Mesendoderm (in vitro differentiated cells): ENCODE data around the gene PPP1R3G.

ENCODE experiments used
- DNase-seq: peaks from one replicate; pipeline ENCODE4 v3.0.0; 2013
- H2AK5ac ChIP-seq: 2 replicates; pipeline ENCODE4 v1.6.1; 2013; ENCODE audit warnings: low read length, inconsistent platforms
- H2BK120ac ChIP-seq: 2 replicates; pipeline ENCODE4 v1.6.1; 2013; ENCODE audit warnings: low read depth, mild to moderate bottlenecking, low read length, moderate library complexity, mixed read lengths
- H2BK15ac ChIP-seq: replicated peaks from 2 replicates; pipeline ENCODE4 v1.6.1; 2013; ENCODE audit warnings: low read depth, mild to moderate bottlenecking, moderate library complexity
- H2BK5ac ChIP-seq: 2 replicates; pipeline ENCODE4 v1.6.1; 2013; ENCODE audit warnings: low read length, inconsistent platforms
- H3K18ac ChIP-seq: 2 replicates; pipeline ENCODE4 v1.6.1; 2013; ENCODE audit warnings: mild to moderate bottlenecking, low read length, mixed read lengths
- H3K23ac ChIP-seq: one replicate; pipeline ENCODE4 v1.6.1; 2013; ENCODE audit warnings: low read length
- H3K27ac ChIP-seq: 2 replicates; pipeline ENCODE4 v1.5.1; 2013; ENCODE audit warnings: low read depth, mild to moderate bottlenecking, inconsistent platforms, low read length, moderate library complexity
- H3K27me3 ChIP-seq: 2 replicates; pipeline ENCODE4 v1.6.1; 2013; ENCODE audit warnings: low read length, control low read depth, mild to moderate bottlenecking, inconsistent platforms; ENCODE audit not compliant: insufficient read depth, poor library complexity
- H3K36me3 ChIP-seq: 2 replicates; pipeline ENCODE4 v1.6.1; 2013; ENCODE audit warnings: low read length, inconsistent platforms; ENCODE audit not compliant: control insufficient read depth, insufficient read depth
- H3K4ac ChIP-seq: one replicate; pipeline ENCODE4 v1.6.1; 2013; ENCODE audit warnings: low read depth, mild to moderate bottlenecking, low read length, moderate library complexity
- H3K4me1 ChIP-seq: 2 replicates; pipeline ENCODE4 v1.6.1; 2013; ENCODE audit warnings: low read depth, low read length, inconsistent platforms; ENCODE audit not compliant: control insufficient read depth
- H3K4me2 ChIP-seq: 2 replicates; pipeline ENCODE4 v1.6.1; 2013; ENCODE audit warnings: low read length
- H3K4me3 ChIP-seq: 2 replicates; pipeline ENCODE4 v1.5.1; 2013; ENCODE audit warnings: mild to moderate bottlenecking, low read length
- H3K56ac ChIP-seq: one replicate; pipeline ENCODE4 v1.6.1; 2013; ENCODE audit warnings: low read length
- H3K79me1 ChIP-seq: 2 replicates; pipeline ENCODE4 v1.6.1; 2013; ENCODE audit warnings: low read length, inconsistent platforms
- H3K79me2 ChIP-seq: 2 replicates; pipeline ENCODE4 v1.6.1; 2013; ENCODE audit warnings: mild to moderate bottlenecking, low read length; ENCODE audit not compliant: control insufficient read depth, insufficient read depth
- H3K9ac ChIP-seq: 2 replicates; pipeline ENCODE4 v1.6.1; 2013; ENCODE audit warnings: low read length, inconsistent platforms
- H4K5ac ChIP-seq: one replicate; pipeline ENCODE4 v1.6.1; 2013; ENCODE audit warnings: low read length
- H4K8ac ChIP-seq: one replicate; pipeline ENCODE4 v1.6.1; 2013; ENCODE audit warnings: low read depth, mild to moderate bottlenecking, control low read depth, low read length, moderate library complexity
- WGBS: extraction: QIAGEN DNeasy Blood & Tissue Kit; methylation state at CpG from one replicate; pipeline ENCODE4 v1.1.7; 2013; ENCODE audit warnings: low lambda C conversion rate, missing lambda C conversion rate; ENCODE audit not compliant: insufficient coverage; ENCODE audit errors: extremely low coverage; 5-methylcytosine and 5-hydroxymethylcytosine counted together

The PPP1R3G gene

DNA sequence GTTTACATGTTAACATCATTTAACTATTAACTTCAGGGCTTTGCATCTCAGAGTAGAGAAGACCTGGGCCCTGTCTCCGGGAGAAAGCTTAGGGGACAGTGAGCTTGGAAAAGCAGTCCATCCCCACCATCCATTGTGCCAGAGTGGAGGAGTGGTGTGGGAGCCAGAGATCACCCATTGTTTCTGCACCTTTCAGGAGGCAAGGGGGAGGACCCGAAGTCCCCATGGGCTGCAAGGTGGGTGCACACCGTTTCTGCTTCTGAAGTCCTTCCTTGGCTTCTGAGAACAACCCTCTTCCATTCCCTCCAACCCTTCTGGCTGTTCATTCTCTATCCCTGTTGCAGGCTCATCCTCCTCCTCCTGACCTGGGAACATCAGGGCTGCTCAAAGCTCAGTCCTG, 4.0 kb upstream of the PPP1R3G start:
- Histone ChIP-seq H3K4me2 (no peak overlapping the region), H4K8ac (no peak overlapping the region), H3K27me3 (peaks cover 23% of the 10 kb centered on the region), H3K36me3 (no peaks in the 10 kb centered on the region), H2BK15ac (no peak overlapping the region), H3K4me1 (no peaks in the 10 kb centered on the region), H3K4me3 (no peak overlapping the region), H3K27ac (no peak overlapping the region), H2AK5ac (no peak overlapping the region), H3K23ac (no peak overlapping the region), H3K4ac (no peak overlapping the region), H4K5ac (no peak overlapping the region), H3K79me1 (no peaks in the 10 kb centered on the region), H2BK5ac (no peak overlapping the region), H3K9ac (no peak overlapping the region), H3K18ac (no peak overlapping the region), H3K79me2 (no peaks in the 10 kb centered on the region), H3K56ac (no peak overlapping the region), H2BK120ac (no peak overlapping the region)
- no peak for DNase-seq
- WGBS: no CpG with 5 or more reads among the region's 3 CpGs

DNA sequence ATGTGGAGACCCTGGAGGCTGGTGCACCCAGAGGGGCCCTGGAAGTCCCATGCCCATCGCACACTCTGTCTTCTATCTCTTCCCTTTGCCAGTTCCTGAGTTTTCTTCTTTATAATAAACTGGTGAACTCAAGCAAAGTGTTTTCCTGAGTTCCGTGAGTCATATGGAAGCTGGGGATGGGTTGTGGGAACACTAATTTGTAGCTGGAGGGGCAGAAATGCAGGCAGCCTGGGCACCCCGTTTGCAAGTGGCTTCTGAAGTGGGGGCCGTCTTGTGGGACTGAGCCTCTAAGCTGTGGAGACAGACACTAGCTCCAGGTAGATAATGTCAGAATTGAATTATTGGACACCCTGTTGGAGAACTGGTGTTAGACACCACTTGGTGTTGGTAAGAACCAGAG, 3.2 kb upstream of the PPP1R3G start:
- Histone ChIP-seq H3K56ac (no peak overlapping the region), H3K27me3 (peaks cover 29% of the 10 kb centered on the region), H3K23ac (no peak overlapping the region), H3K79me1 (no peaks in the 10 kb centered on the region), H4K8ac (no peak overlapping the region), H2BK120ac (no peak overlapping the region), H3K4me1 (no peaks in the 10 kb centered on the region), H3K27ac (no peak overlapping the region), H3K18ac (no peak overlapping the region), H3K4ac (no peak overlapping the region), H3K4me3 (no peak overlapping the region), H2BK5ac (no peak overlapping the region), H3K36me3 (no peaks in the 10 kb centered on the region), H3K4me2 (no peak overlapping the region), H2BK15ac (no peak overlapping the region), H3K79me2 (no peaks in the 10 kb centered on the region), H4K5ac (no peak overlapping the region), H3K9ac (no peak overlapping the region), H2AK5ac (no peak overlapping the region)
- DNase-seq: no peak
- no CpG with 5 or more reads among the region's 4 CpGs for WGBS

DNA sequence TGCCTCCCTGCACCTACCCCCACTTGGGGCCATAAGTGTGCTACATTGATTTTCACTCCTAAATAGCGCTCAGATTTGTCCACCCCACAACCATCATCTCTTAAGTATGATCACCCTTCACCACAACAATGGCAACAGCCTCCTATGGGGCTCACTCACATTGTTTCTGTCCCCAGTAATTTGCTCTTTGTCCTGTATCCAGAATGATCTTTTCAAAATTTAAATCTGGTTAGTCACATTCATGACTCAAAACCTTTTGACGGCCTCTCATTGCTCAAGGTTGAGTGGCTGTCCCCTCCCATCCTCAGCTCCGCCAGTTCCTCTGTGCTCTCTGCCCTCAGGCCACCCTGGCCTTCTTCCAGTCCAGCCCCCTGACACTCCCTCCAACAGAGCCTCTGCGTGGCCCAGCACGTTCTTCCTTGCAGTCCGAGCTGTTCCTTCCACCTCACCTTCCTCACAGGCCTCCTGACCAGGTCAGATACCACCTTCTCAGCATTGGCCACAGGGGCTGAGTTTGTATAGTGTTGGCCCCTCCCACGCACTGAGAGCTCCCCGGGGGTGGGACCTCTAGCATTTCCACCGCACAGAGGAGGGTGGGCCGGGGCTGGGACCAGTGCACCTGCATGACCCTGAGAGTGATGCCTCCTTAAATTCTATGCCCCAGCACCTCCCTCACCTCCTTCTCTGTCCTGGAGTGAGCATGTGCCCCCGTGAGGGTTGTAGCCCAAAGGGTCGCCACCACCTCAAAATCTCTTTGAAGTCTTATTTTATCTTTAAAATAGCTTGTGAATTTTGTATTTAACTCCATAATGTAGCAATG, 2.4 kb upstream of the PPP1R3G start:
- Histone ChIP-seq H3K27ac (no peak overlapping the region), H2BK15ac (no peak overlapping the region), H3K56ac (no peak overlapping the region), H3K4me3 (no peak overlapping the region), H4K5ac (no peak overlapping the region), H3K79me1 (no peaks in the 10 kb centered on the region), H3K4me1 (no peaks in the 10 kb centered on the region), H2BK120ac (no peak overlapping the region), H3K9ac (no peak overlapping the region), H3K4ac (no peak overlapping the region), H3K23ac (no peak overlapping the region), H2AK5ac (no peak overlapping the region), H3K36me3 (no peaks in the 10 kb centered on the region), H4K8ac (no peak overlapping the region), H3K79me2 (no peaks in the 10 kb centered on the region), H3K27me3 (peaks cover 31% of the 10 kb centered on the region), H2BK5ac (no peak overlapping the region), H3K18ac (no peak overlapping the region), H3K4me2 (no peak overlapping the region)
- WGBS: no CpG with 5 or more reads among the region's 12 CpGs
- peak; percentile 57 for DNase-seq

DNA sequence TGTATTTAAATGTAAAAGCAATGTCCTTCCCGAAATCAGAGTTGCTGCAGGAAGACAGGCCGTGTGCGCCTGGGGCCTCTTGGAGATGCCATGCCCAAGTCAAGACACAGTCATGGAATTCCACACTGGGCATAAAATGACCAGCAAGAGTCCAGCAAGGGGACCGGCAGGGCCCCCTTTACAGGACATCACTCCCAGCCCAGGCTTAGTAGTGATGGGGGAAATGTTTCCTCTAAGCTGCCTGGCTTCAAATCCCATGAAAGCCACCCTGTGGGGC, 1.9 kb upstream of the PPP1R3G start:
- Histone ChIP-seq H3K4me3 (no peak overlapping the region), H3K18ac (no peak overlapping the region), H4K8ac (no peak overlapping the region), H3K27me3 (peaks cover 31% of the 10 kb centered on the region), H3K36me3 (no peaks in the 10 kb centered on the region), H2BK15ac (no peak overlapping the region), H2BK5ac (no peak overlapping the region), H4K5ac (no peak overlapping the region), H3K9ac (no peak overlapping the region), H3K56ac (no peak overlapping the region), H3K79me1 (no peaks in the 10 kb centered on the region), H3K4ac (no peak overlapping the region), H3K23ac (no peak overlapping the region), H3K4me2 (no peak overlapping the region), H3K27ac (no peak overlapping the region), H2BK120ac (no peak overlapping the region), H3K79me2 (no peaks in the 10 kb centered on the region), H2AK5ac (no peak overlapping the region), H3K4me1 (no peaks in the 10 kb centered on the region)
- no CpG with 5 or more reads among the region's 4 CpGs for WGBS
- no peak for DNase-seq

DNA sequence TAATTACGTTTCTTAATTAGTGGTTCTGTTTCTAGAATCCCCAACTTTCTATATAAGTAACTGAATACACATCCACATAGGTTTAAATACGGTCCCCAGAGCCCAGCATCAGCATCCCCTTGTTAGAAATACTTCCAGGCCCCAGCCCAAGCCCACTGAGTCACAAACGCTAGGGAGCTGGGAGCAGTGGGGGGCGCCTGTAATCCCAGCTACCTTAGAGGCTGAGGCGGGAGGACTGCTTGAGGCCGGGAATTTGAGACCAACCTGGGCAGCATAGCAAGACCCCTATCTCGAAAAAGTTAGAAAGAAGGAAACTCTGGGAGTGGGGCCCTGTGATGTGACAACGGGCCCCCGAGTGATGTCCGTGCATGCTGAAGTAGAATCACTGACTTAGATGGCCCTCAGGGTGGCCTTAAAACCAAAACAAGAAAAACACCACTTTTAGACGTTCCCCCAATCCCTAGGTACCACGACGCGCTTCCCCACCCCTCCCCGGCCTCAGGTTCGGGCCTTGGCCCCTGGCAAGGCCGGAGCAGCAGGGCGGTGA, 1.3 kb upstream of the PPP1R3G start:
- peaks cover 31% of the 10 kb centered on the region for H3K27me3 ChIP-seq
- no peak overlapping the region for H4K8ac ChIP-seq
- peak overlapping the region; percentile 42 for H3K56ac ChIP-seq
- H3K18ac ChIP-seq: no peak overlapping the region
- no peak overlapping the region for H3K27ac ChIP-seq
- H3K79me1 ChIP-seq: no peaks in the 10 kb centered on the region
- H2AK5ac ChIP-seq: no peak overlapping the region
- no peaks in the 10 kb centered on the region for H3K79me2 ChIP-seq
- no peak overlapping the region for H3K4me3 ChIP-seq
- H3K23ac ChIP-seq: no peak overlapping the region
- H3K36me3 ChIP-seq: no peaks in the 10 kb centered on the region
- DNase-seq: no peak
- no peak overlapping the region for H4K5ac ChIP-seq
- no peaks in the 10 kb centered on the region for H3K4me1 ChIP-seq
- no peak overlapping the region for H2BK120ac ChIP-seq
- no peak overlapping the region for H3K4ac ChIP-seq
- H3K4me2 ChIP-seq: peak overlapping the region; percentile 28
- H2BK15ac ChIP-seq: no peak overlapping the region
- no peak overlapping the region for H3K9ac ChIP-seq
- H2BK5ac ChIP-seq: no peak overlapping the region
- WGBS: no CpG with 5 or more reads among the region's 18 CpGs

DNA sequence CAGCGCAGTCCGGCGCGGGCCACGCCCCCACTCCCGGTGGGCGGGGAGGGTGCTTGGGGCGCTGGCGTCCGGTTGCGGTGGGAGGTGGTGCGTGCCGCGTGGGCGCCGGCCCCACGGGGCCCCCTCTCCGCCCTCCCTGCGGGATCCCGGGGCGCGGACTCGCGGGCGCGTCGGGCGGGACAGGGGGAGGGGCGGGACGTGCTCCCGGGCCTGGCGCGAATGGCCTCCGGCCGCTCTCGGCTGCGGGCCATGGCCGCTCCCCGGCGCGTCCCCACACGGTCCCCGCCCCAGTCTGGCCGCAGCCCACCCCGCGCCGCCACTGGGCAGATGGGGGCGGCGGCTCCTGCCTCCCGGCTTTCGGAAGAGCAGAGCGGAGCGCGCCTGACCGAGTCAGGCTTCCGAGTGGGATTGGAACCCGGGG, 771 bp upstream of the PPP1R3G start:
- no peak overlapping the region for H3K23ac ChIP-seq
- H2BK120ac ChIP-seq: no peak overlapping the region
- no peak for DNase-seq
- H4K5ac ChIP-seq: no peak overlapping the region
- WGBS: no CpG with 5 or more reads among the region's 57 CpGs
- H3K79me2 ChIP-seq: no peaks in the 10 kb centered on the region
- no peaks in the 10 kb centered on the region for H3K36me3 ChIP-seq
- H3K27me3 ChIP-seq: peaks cover 31% of the 10 kb centered on the region
- peak overlapping the region; percentile 28 for H3K4me2 ChIP-seq
- H2AK5ac ChIP-seq: no peak overlapping the region
- peak overlapping the region; percentile 30 for H3K9ac ChIP-seq
- H4K8ac ChIP-seq: no peak overlapping the region
- peak overlapping the region; percentile 42 for H3K56ac ChIP-seq
- no peak overlapping the region for H3K18ac ChIP-seq
- no peak overlapping the region for H2BK15ac ChIP-seq
- no peak overlapping the region for H2BK5ac ChIP-seq
- no peaks in the 10 kb centered on the region for H3K4me1 ChIP-seq
- no peak overlapping the region for H3K4ac ChIP-seq
- H3K27ac ChIP-seq: no peak overlapping the region
- no peak overlapping the region for H3K4me3 ChIP-seq
- no peaks in the 10 kb centered on the region for H3K79me1 ChIP-seq
